GM12873 (cell line): ENCODE measurements around the gene BNIP2.

Source experiments
- CTCF ChIP-seq: IDR thresholded peaks from 2 replicates; pipeline ENCODE4 v1.5.1; 2012; ENCODE audit warnings: low read depth, mild to moderate bottlenecking, moderate library complexity, low read length, control low read depth; ENCODE audit not compliant: insufficient read depth; ENCODE audit errors: missing control alignments

BNIP2 gene

GRCh38 chr15:59721411-59721810, 32.3 kb upstream of the BNIP2 start:
- TF ChIP-seq CTCF = no peak

GRCh38 chr15:59713177-59713576, 24.1 kb upstream of the BNIP2 start:
- no peak for TF ChIP-seq CTCF

- no peak for TF ChIP-seq CTCF
Observed at GRCh38 chr15:59711451-59712243, 22.5 kb upstream of the BNIP2 start.

GRCh38 chr15:59707619-59708018, 18.5 kb upstream of the BNIP2 start:
- TF ChIP-seq CTCF = no peak

- no peak for TF ChIP-seq CTCF
Observed at GRCh38 chr15:59703979-59704796, 15.1 kb upstream of the BNIP2 start.

GRCh38 chr15:59702351-59702750, 13.2 kb upstream of the BNIP2 start:
- TF ChIP-seq CTCF = no peak

GRCh38 chr15:59701880-59702279, 12.8 kb upstream of the BNIP2 start:
- no peak for TF ChIP-seq CTCF
